NT2/D1 (cell line): Measurements from ENCODE around the gene ELF2.

Experiments
- SUZ12 ChIP-seq: IDR thresholded peaks from 2 replicates; pipeline ENCODE4 v1.6.1; 2011; ENCODE audit not compliant: insufficient read length, insufficient read depth; ENCODE audit errors: extremely low read depth
- YY1 ChIP-seq: IDR thresholded peaks from 2 replicates; pipeline ENCODE4 v1.6.1; 2011; ENCODE audit not compliant: insufficient read length, insufficient read depth
- ZNF274 ChIP-seq: IDR thresholded peaks from 2 replicates; pipeline ENCODE4 v1.6.1; 2011; ENCODE audit warnings: mild to moderate bottlenecking, low read depth, low read length

DNA sequence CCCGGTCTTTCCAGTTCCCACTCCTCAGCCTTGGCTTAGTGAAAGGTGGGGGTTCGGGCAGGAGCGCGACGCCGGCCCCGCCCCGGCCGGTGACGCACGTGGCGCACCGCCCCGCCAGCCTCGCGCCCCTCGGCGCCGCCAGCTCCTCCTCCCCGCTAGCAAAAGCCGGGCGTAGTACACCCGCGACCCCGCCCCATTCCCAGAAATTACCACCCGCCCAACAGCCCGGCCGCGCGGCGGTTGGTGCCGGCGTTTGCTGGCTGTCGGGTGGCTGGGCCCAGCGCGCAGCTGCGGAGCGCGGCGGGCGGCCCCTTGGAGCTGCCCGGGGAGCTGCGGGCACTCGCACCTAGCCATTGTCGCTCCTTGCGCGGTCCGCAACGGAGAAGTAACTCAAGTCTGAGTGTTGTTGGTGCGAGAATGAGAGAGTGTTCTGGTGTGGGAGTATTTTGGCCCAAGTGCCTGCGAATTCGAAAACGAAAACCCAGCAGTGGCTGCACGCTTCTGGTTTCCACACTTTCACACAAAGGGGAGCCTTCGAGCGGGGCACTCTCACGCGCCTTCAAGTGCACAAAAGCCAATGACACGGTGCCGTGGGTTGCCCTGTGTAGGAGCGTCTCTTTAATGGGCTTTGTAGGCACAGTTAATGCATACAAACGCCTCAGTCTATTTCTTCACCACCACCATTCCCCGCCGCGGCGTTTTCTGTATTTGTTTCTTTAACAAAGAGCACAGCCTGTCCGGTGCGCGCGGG lies 1.0 kb upstream of the ELF2 start:
- no peak for TF ChIP-seq ZNF274
- TF ChIP-seq YY1, result no peak
- no peak for TF ChIP-seq SUZ12
